Astrocyte (in vitro differentiated cells and primary cell): ENCODE measurements around the gene PSMA7.

Experiments used
- EZH2 ChIP-seq: IDR thresholded peaks from 2 replicates; pipeline ENCODE4 v1.6.1; 2012; ENCODE audit warnings: mild to moderate bottlenecking, low read length, inconsistent platforms; ENCODE audit not compliant: insufficient read depth
- TF ChIP-seq, protein P1 (sequence below): IDR thresholded peaks from 2 replicates; pipeline ENCODE4 v1.5.1; 2011; ENCODE audit warnings: low read depth, mild to moderate bottlenecking, inconsistent platforms, low read length, moderate library complexity; ENCODE audit not compliant: insufficient read depth

GRCh38 chr20:62132421-62132820 lies 10.8 kb downstream of the PSMA7 start:
- TF ChIP-seq, protein P1, sequence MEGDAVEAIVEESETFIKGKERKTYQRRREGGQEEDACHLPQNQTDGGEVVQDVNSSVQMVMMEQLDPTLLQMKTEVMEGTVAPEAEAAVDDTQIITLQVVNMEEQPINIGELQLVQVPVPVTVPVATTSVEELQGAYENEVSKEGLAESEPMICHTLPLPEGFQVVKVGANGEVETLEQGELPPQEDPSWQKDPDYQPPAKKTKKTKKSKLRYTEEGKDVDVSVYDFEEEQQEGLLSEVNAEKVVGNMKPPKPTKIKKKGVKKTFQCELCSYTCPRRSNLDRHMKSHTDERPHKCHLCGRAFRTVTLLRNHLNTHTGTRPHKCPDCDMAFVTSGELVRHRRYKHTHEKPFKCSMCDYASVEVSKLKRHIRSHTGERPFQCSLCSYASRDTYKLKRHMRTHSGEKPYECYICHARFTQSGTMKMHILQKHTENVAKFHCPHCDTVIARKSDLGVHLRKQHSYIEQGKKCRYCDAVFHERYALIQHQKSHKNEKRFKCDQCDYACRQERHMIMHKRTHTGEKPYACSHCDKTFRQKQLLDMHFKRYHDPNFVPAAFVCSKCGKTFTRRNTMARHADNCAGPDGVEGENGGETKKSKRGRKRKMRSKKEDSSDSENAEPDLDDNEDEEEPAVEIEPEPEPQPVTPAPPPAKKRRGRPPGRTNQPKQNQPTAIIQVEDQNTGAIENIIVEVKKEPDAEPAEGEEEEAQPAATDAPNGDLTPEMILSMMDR: no peak
- TF ChIP-seq EZH2: no peak
